Astrocyte (in vitro differentiated cells and primary cell): ENCODE data around the gene RTBDN. TPM values are rescaled to one million over a fixed set of nuclear protein-coding genes. Genes with fewer than 3 reads are reported as not detected.

ENCODE experiments used
- DNase-seq: peaks from one replicate; pipeline ENCODE4 v3.0.0-alpha.2; 2010; ENCODE audit warnings: low read depth
- FAIRE-seq: peaks from 2 replicates; lab custom pipeline; 2011; peaks lifted over from hg19 to GRCh38; lab: Jason Lieb, UNC
- H2AFZ ChIP-seq: 2 replicates; pipeline ENCODE4 v1.6.0; 2012; ENCODE audit warnings: low read depth, low read length, inconsistent platforms
- H3K27ac ChIP-seq: 2 replicates; pipeline ENCODE4 v1.5.1; 2011; ENCODE audit warnings: low read depth, low read length, inconsistent platforms
- H3K27me3 ChIP-seq: 2 replicates; pipeline ENCODE4 v1.6.0; 2011; ENCODE audit warnings: low read length, inconsistent platforms; ENCODE audit not compliant: insufficient read depth
- H3K36me3 ChIP-seq: 2 replicates; pipeline ENCODE4 v1.5.1; 2011; ENCODE audit warnings: low read length, inconsistent platforms; ENCODE audit not compliant: insufficient read depth
- H3K4me1 ChIP-seq: 2 replicates; pipeline ENCODE4 v1.5.1; 2011; ENCODE audit warnings: low read length, inconsistent platforms; ENCODE audit not compliant: insufficient read depth
- H3K4me2 ChIP-seq: 2 replicates; pipeline ENCODE4 v1.6.0; 2012; ENCODE audit warnings: low read length, inconsistent platforms
- H3K4me3 ChIP-seq: 2 replicates; pipeline ENCODE4 v1.5.1; 2011; ENCODE audit warnings: low read depth, mild to moderate bottlenecking, low read length, inconsistent platforms; ENCODE audit not compliant: insufficient read depth
- H3K79me2 ChIP-seq: 2 replicates; pipeline ENCODE4 v1.6.0; 2012; ENCODE audit warnings: mild to moderate bottlenecking, low read length, inconsistent platforms; ENCODE audit not compliant: insufficient read depth
- H3K9ac ChIP-seq: 2 replicates; pipeline ENCODE4 v1.6.0; 2012; ENCODE audit warnings: mild to moderate bottlenecking, low read length, inconsistent platforms
- H3K9me3 ChIP-seq: 2 replicates; pipeline ENCODE4 v1.5.1; 2012; ENCODE audit warnings: low read depth, mild to moderate bottlenecking, low read length, inconsistent platforms; ENCODE audit not compliant: insufficient read depth
- H4K20me1 ChIP-seq: 2 replicates; pipeline ENCODE4 v1.6.0; 2012; ENCODE audit warnings: low read length, inconsistent platforms; ENCODE audit not compliant: insufficient read depth
- H3K27ac Mint-ChIP-seq: one replicate; pipeline ENCODE4 v1.8.0; 2021; ENCODE audit warnings: mild to moderate bottlenecking, mixed read lengths; ENCODE audit not compliant: unreplicated experiment
- H3K27me3 Mint-ChIP-seq: one replicate; pipeline ENCODE4 v1.8.0; 2021; ENCODE audit warnings: low read depth, mixed read lengths; ENCODE audit not compliant: unreplicated experiment
- H3K36me3 Mint-ChIP-seq: one replicate; pipeline ENCODE4 v1.8.0; 2021; ENCODE audit warnings: low read depth, mixed read lengths; ENCODE audit not compliant: unreplicated experiment
- H3K4me1 Mint-ChIP-seq: one replicate; pipeline ENCODE4 v1.8.0; 2021; ENCODE audit warnings: low read depth, mixed read lengths; ENCODE audit not compliant: unreplicated experiment
- H3K4me3 Mint-ChIP-seq: one replicate; pipeline ENCODE4 v1.8.0; 2021; ENCODE audit warnings: mild to moderate bottlenecking, moderate library complexity, mixed read lengths; ENCODE audit not compliant: unreplicated experiment
- H3K9me3 Mint-ChIP-seq: one replicate; pipeline ENCODE4 v1.8.0; 2021; ENCODE audit warnings: mild to moderate bottlenecking, mixed read lengths; ENCODE audit not compliant: unreplicated experiment
- EZH2 ChIP-seq: IDR thresholded peaks from 2 replicates; pipeline ENCODE4 v1.6.1; 2012; ENCODE audit warnings: mild to moderate bottlenecking, low read length, inconsistent platforms; ENCODE audit not compliant: insufficient read depth
- total RNA-seq: library from RNA; stranded (reverse); gene quantifications from 2 replicates; pipeline ENCODE4 v1.2.1, GENCODE V29; 2021
- TF ChIP-seq, protein P1 (sequence below): IDR thresholded peaks from 2 replicates; pipeline ENCODE4 v1.5.1; 2011; ENCODE audit warnings: low read depth, mild to moderate bottlenecking, inconsistent platforms, low read length, moderate library complexity; ENCODE audit not compliant: insufficient read depth

The RTBDN gene
- total RNA-seq, 1 donor from 2014 or later: not detected

DNA sequence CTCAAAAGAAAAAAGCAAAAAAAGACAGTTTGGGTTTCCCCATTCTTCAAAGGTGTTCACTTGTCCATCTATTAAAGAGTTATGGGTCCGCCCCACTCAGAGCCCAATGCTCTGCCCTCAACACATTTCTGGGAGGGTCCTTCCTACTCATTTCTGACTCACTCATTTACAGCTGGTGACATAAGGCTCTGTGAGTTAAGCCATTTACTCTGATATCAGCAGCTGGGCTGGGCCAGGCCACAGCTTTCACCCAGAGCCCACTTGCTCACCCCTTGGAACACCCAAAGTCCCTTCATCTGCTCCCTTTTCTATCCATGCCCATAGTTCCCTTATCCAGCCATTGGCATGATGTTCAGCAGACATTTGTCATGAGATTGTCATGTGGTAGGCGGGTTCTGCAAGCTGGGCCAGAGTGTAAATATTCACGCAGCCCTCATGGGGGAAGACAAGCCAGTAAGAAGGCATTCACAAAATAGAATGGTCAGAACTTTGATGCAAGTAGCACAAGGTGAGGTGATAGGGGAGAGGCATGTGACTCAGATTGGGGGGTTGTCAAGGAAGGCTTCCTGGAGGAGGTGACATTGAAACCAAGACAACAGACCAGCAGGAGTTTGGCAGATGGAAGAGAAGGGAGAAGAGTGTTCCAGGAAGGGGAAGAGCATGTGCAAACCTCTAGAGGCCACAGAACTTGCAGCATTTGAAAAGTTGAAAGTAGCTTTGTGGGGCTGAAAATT lies 9.8 kb upstream of the RTBDN start:
- H3K27ac ChIP-seq: no peak overlapping the region
- H3K4me3 Mint-ChIP-seq: no peak overlapping the region
- H3K27me3 Mint-ChIP-seq: peaks cover 9% of the 10 kb centered on the region

DNA sequence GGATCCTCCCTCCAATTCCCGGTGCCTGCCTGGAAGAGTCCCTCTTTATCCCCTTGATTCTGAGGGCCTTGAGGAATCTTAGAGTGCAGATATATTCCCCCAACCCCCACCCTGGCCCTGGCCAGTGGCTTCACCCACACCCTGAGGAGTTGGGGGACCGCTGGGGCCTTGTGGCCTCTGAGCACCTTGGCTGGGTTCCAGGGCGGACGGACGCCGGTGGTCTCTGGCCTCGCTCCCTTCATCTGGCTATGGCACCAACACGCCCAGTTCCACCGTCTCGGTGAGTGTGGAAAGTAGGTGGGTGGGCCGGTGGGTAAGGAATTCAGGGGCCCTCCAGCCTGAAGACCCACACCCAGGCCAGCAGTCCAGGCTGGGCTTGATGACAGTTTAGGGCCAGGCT lies 8.9 kb upstream of the RTBDN start:
- Mint-ChIP-seq H3K27me3 (peaks cover 11% of the 10 kb centered on the region), H3K36me3 (no peaks in the 10 kb centered on the region)
- peaks cover 12% of the 10 kb centered on the region for H3K4me1 ChIP-seq

More for the DNA sequence above, 9.8 kb upstream of the RTBDN start:
- Histone ChIP-seq H2AFZ (no peak overlapping the region), H3K4me3 (no peak overlapping the region), H3K4me2 (no peak overlapping the region), H3K9ac (no peak overlapping the region), H3K4me1 (peaks cover 12% of the 10 kb centered on the region), H3K36me3 (no peaks in the 10 kb centered on the region), H3K9me3 (peaks cover 5% of the 10 kb centered on the region), H3K79me2 (no peaks in the 10 kb centered on the region), H4K20me1 (no peaks in the 10 kb centered on the region), H3K27me3 (peaks cover 9% of the 10 kb centered on the region)
- Mint-ChIP-seq H3K4me1 (no peaks in the 10 kb centered on the region), H3K36me3 (no peaks in the 10 kb centered on the region), H3K9me3 (no peaks in the 10 kb centered on the region), H3K27ac (no peak overlapping the region)
- TF ChIP-seq EZH2: no peak
- TF ChIP-seq, protein P1, sequence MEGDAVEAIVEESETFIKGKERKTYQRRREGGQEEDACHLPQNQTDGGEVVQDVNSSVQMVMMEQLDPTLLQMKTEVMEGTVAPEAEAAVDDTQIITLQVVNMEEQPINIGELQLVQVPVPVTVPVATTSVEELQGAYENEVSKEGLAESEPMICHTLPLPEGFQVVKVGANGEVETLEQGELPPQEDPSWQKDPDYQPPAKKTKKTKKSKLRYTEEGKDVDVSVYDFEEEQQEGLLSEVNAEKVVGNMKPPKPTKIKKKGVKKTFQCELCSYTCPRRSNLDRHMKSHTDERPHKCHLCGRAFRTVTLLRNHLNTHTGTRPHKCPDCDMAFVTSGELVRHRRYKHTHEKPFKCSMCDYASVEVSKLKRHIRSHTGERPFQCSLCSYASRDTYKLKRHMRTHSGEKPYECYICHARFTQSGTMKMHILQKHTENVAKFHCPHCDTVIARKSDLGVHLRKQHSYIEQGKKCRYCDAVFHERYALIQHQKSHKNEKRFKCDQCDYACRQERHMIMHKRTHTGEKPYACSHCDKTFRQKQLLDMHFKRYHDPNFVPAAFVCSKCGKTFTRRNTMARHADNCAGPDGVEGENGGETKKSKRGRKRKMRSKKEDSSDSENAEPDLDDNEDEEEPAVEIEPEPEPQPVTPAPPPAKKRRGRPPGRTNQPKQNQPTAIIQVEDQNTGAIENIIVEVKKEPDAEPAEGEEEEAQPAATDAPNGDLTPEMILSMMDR: no peak
- DNase-seq (no peak), FAIRE-seq (no peak)

More for the DNA sequence above, 8.9 kb upstream of the RTBDN start:
- H3K9me3 ChIP-seq: peaks cover 5% of the 10 kb centered on the region
- TF ChIP-seq EZH2: no peak
- TF ChIP-seq, protein P1: no peak
- H3K4me3 ChIP-seq: no peak overlapping the region
- FAIRE-seq (no peak), DNase-seq (no peak)
- H3K36me3 ChIP-seq: no peaks in the 10 kb centered on the region
- no peak overlapping the region for H3K27ac ChIP-seq
- no peaks in the 10 kb centered on the region for H4K20me1 ChIP-seq
- no peak overlapping the region for H2AFZ ChIP-seq
- Mint-ChIP-seq H3K4me3 (no peak overlapping the region), H3K27ac (no peak overlapping the region), H3K9me3 (no peaks in the 10 kb centered on the region), H3K4me1 (no peaks in the 10 kb centered on the region)
- no peak overlapping the region for H3K4me2 ChIP-seq
- H3K79me2 ChIP-seq: no peaks in the 10 kb centered on the region
- peaks cover 15% of the 10 kb centered on the region for H3K27me3 ChIP-seq
- no peak overlapping the region for H3K9ac ChIP-seq
